ENCODE data around the gene UTP14C. TPM values are rescaled to one million over a fixed set of nuclear protein-coding genes. Genes with fewer than 3 reads are reported as not detected.

Gene UTP14C
- total and polyA plus RNA-seq, 4 donors, result 5.8 to 18.7 (median 9.6) TPM

GRCh38 chr13:52026246-52026626 lies 1.7 kb downstream of the UTP14C start:
- 92% methylated on average over 3 of the region's 3 CpGs for WGBS
- peaks cover 6 to 25% (median 22%) of the 10 kb centered on the region in 4 donors for H3K4me1 ChIP-seq (ENCODE audit: control insufficient read depth in 4 of 4, insufficient read depth in 4 of 4, low read length in 3 of 4)
- H3K27ac ChIP-seq (ENCODE audit: low read depth in 1 of 2, low read length in 2 of 2), result no peak overlapping the region
- H3K9me3 ChIP-seq (ENCODE audit: control insufficient read depth in 4 of 4, low read length in 3 of 4), result no peaks in the 10 kb centered on the region
- TF ChIP-seq RAD21 (IDR thresholded peaks at IDR 0.05), result peak in 1 of 2 donors; percentile 43
- no peak for TF ChIP-seq HNF4G (IDR thresholded peaks at IDR 0.05)
- TF ChIP-seq ZBTB33 (IDR thresholded peaks at IDR 0.05), result no peak
- H3K36me3 ChIP-seq (ENCODE audit: control insufficient read depth in 4 of 4, insufficient read depth in 3 of 4, low read depth in 1 of 4, low read length in 3 of 4), result peaks cover 0 to 10% (median 5%) of the 10 kb centered on the region in 4 donors
- no peak overlapping the region for H3K4me3 ChIP-seq (ENCODE audit: low read depth in 1 of 3, low read length in 3 of 3)
- H3K27me3 ChIP-seq (ENCODE audit: control insufficient read depth in 4 of 4, insufficient read depth in 4 of 4, low read length in 3 of 4), result no peaks in the 10 kb centered on the region
- no peak overlapping the region for H3K9ac ChIP-seq (ENCODE audit: low read depth in 1 of 2, low read length in 2 of 2)
- DNase-seq (ENCODE audit: low spot score), result no peak

- 99% methylated on average over 1 of the region's 1 CpG for WGBS
- Histone ChIP-seq H3K27me3 (ENCODE audit: control insufficient read depth in 4 of 4, insufficient read depth in 4 of 4, low read length in 3 of 4) (no peaks in the 10 kb centered on the region), H3K4me3 (ENCODE audit: low read depth in 1 of 3, low read length in 3 of 3) (no peak overlapping the region), H3K9me3 (ENCODE audit: control insufficient read depth in 4 of 4, low read length in 3 of 4) (no peaks in the 10 kb centered on the region), H3K27ac (ENCODE audit: low read depth in 1 of 2, low read length in 2 of 2) (no peak overlapping the region), H3K4me1 (ENCODE audit: control insufficient read depth in 4 of 4, insufficient read depth in 4 of 4, low read length in 3 of 4) (peaks cover 6 to 25% (median 22%) of the 10 kb centered on the region in 4 donors), H3K9ac (ENCODE audit: low read depth in 1 of 2, low read length in 2 of 2) (no peak overlapping the region), H3K36me3 (ENCODE audit: control insufficient read depth in 4 of 4, insufficient read depth in 3 of 4, low read depth in 1 of 4, low read length in 3 of 4) (peaks cover 0 to 10% (median 4%) of the 10 kb centered on the region in 4 donors)
- no peak for DNase-seq (ENCODE audit: low spot score)
- no peak for TF ChIP-seq ZBTB33 (IDR thresholded peaks at IDR 0.05)
These were observed 3.3 kb downstream of the UTP14C start for GRCh38 chr13:52027832-52028231.

GRCh38 chr13:52029569-52029968 lies 5.1 kb downstream of the UTP14C start:
- Histone ChIP-seq H3K4me3 (ENCODE audit: low read depth in 1 of 3, low read length in 3 of 3) (no peak overlapping the region), H3K27me3 (ENCODE audit: control insufficient read depth in 4 of 4, insufficient read depth in 4 of 4, low read length in 3 of 4) (no peaks in the 10 kb centered on the region), H3K36me3 (ENCODE audit: control insufficient read depth in 4 of 4, insufficient read depth in 3 of 4, low read depth in 1 of 4, low read length in 3 of 4) (peaks cover 0 to 7% (median 1%) of the 10 kb centered on the region in 4 donors), H3K9me3 (ENCODE audit: control insufficient read depth in 4 of 4, low read length in 3 of 4) (no peaks in the 10 kb centered on the region), H3K27ac (ENCODE audit: low read depth in 1 of 2, low read length in 2 of 2) (no peak overlapping the region), H3K9ac (ENCODE audit: low read depth in 1 of 2, low read length in 2 of 2) (no peak overlapping the region), H3K4me1 (ENCODE audit: control insufficient read depth in 4 of 4, insufficient read depth in 4 of 4, low read length in 3 of 4) (peaks cover 6 to 23% (median 22%) of the 10 kb centered on the region in 4 donors)
- DNase-seq (ENCODE audit: low spot score), result no peak
- 97% methylated on average over 4 of the region's 4 CpGs for WGBS
- TF ChIP-seq HNF4A (conservative IDR thresholded peaks at IDR 0.05), result no peak
- no peak for TF ChIP-seq REST (IDR thresholded peaks at IDR 0.05)
- TF ChIP-seq FOXA1 (IDR thresholded peaks at IDR 0.05), result no peak
- no peak for TF ChIP-seq YY1 (IDR thresholded peaks at IDR 0.05)
- TF ChIP-seq EGR1 (IDR thresholded peaks at IDR 0.05; ENCODE audit: low read depth in 2 of 2), result no peak
- TF ChIP-seq ZBTB33 (IDR thresholded peaks at IDR 0.05), result no peak
- no peak for TF ChIP-seq FOXA2 (IDR thresholded peaks at IDR 0.05)
- no peak for TF ChIP-seq TAF1 (conservative IDR thresholded peaks at IDR 0.05)
- no peak for TF ChIP-seq RAD21 (IDR thresholded peaks at IDR 0.05)
- TF ChIP-seq MAX (IDR thresholded peaks at IDR 0.05), result no peak
- no peak for TF ChIP-seq ATF3 (IDR thresholded peaks at IDR 0.05)
- TF ChIP-seq GABPA (IDR thresholded peaks at IDR 0.05 in 1 of 2, conservative IDR thresholded peaks at IDR 0.05 in 1 of 2), result no peak
- no peak for TF ChIP-seq CTCF (IDR thresholded peaks at IDR 0.05; ENCODE audit: low read depth, low read length, missing input control)
- no peak for TF ChIP-seq RXRA (IDR thresholded peaks at IDR 0.05)
- TF ChIP-seq HNF4G (IDR thresholded peaks at IDR 0.05), result no peak
- TF ChIP-seq SP1 (IDR thresholded peaks at IDR 0.05), result no peak
